PC-3 (cell line): ENCODE data around the gene NNAT. TPM values are rescaled to one million over a fixed set of nuclear protein-coding genes. Genes with fewer than 3 reads are reported as not detected.

Source experiments
- ATAC-seq: fragments of 200-7000 bp; cut with Tn5 transposase; 2 replicates; pipeline ENCODE4 v1.9.1; 2020; ENCODE audit warnings: mild to moderate bottlenecking, moderate library complexity
- BruUV-seq: library from RNA; stranded (reverse); fragments of 400-500 nt; replicated peaks from 2 replicates; lab custom pipeline; 2021; lab: Mats Ljungman, UMichigan
- CTCF ChIA-PET: fragments of 300-600 bp; sonication (Branson Sonifier 250); formaldehyde crosslinking; loops from one replicate; lab custom pipeline; 2022; ENCODE audit warnings: antibody characterized with exemption; lab: Charles Lee
- POLR2A ChIA-PET: fragments of 300-600 bp; sonication (Branson Sonifier 250); formaldehyde crosslinking; loops from one replicate; lab custom pipeline; 2022; ENCODE audit warnings: antibody characterized with exemption; ENCODE audit not compliant: unreplicated experiment; lab: Charles Lee
- DNase-seq: peaks from one replicate; pipeline ENCODE4 v3.0.0-alpha.2; 2015
- H2AFZ ChIP-seq: fragments of 300-600 bp; sonication (generic); 2 replicates; pipeline ENCODE4 v1.6.0; 2016; ENCODE audit warnings: antibody characterized with exemption, low read length
- H3F3A ChIP-seq: fragments of 300-600 bp; sonication (generic); one replicate; pipeline ENCODE4 v1.6.0; 2017; ENCODE audit warnings: antibody characterized with exemption, low read length, control low read depth, mild to moderate bottlenecking; ENCODE audit not compliant: unreplicated experiment
- H3K27ac ChIP-seq: fragments of 300-600 bp; sonication (generic); 2 replicates; pipeline ENCODE4 v1.5.1; 2016; ENCODE audit warnings: mild to moderate bottlenecking, low read length
- H3K27me3 ChIP-seq: fragments of 300-600 bp; sonication (generic); 2 replicates; pipeline ENCODE4 v1.6.1; 2016; ENCODE audit warnings: low read length, mixed read lengths
- H3K36me3 ChIP-seq: fragments of 300-600 bp; sonication (generic); 2 replicates; pipeline ENCODE4 v1.6.1; 2016; ENCODE audit warnings: low read depth, mixed run types, low read length, mixed read lengths
- H3K4me1 ChIP-seq: fragments of 300-600 bp; sonication (generic); 2 replicates; pipeline ENCODE4 v1.5.1; 2016; ENCODE audit warnings: low read length; ENCODE audit not compliant: insufficient read depth
- H3K4me2 ChIP-seq: fragments of 300-600 bp; sonication (generic); 2 replicates; pipeline ENCODE4 v1.6.0; 2016; ENCODE audit warnings: low read length
- H3K4me3 ChIP-seq: fragments of 300-600 bp; sonication (generic); 2 replicates; pipeline ENCODE4 v1.5.1; 2016; ENCODE audit warnings: mild to moderate bottlenecking, low read length, mixed read lengths
- H3K79me2 ChIP-seq: fragments of 300-600 bp; sonication (generic); 2 replicates; pipeline ENCODE4 v1.6.1; 2017; ENCODE audit warnings: low read length, mixed read lengths
- H3K9ac ChIP-seq: fragments of 300-600 bp; sonication (generic); 2 replicates; pipeline ENCODE4 v1.6.0; 2016; ENCODE audit warnings: mild to moderate bottlenecking, low read length
- H3K9me2 ChIP-seq: fragments of 300-600 bp; sonication (generic); replicated peaks from 2 replicates; pipeline ENCODE4 v1.6.1; 2016; ENCODE audit warnings: mixed run types, low read length, mixed read lengths
- H3K9me3 ChIP-seq: fragments of 300-600 bp; sonication (generic); 2 replicates; pipeline ENCODE4 v1.6.1; 2016; ENCODE audit warnings: low read length, mixed read lengths
- H4K20me1 ChIP-seq: fragments of 300-600 bp; sonication (generic); 2 replicates; pipeline ENCODE4 v1.6.1; 2016; ENCODE audit warnings: low read length, mixed read lengths
- EZH2 ChIP-seq: fragments of 300-600 bp; sonication (generic); IDR thresholded peaks from one replicate; pipeline ENCODE4 v1.6.1; 2017; ENCODE audit warnings: antibody characterized with exemption, mild to moderate bottlenecking, low read length; ENCODE audit not compliant: unreplicated experiment
- EZH2phosphoT487 ChIP-seq: fragments of 300-600 bp; sonication (generic); IDR thresholded peaks from 2 replicates; pipeline ENCODE4 v1.6.1; 2018; ENCODE audit warnings: mild to moderate bottlenecking, antibody characterized with exemption, low read length, borderline replicate concordance
- intact Hi-C: fragments of 100-400 bp; cut with micrococcal nuclease; formaldehyde crosslinking; loops from 2 replicates; pipeline ENCODE4 v1.9.0; 2023
- total RNA-seq: library from RNA; depleted of rRNA; stranded (reverse); fragments of >200 nt; gene quantifications from 2 replicates; pipeline ENCODE4 v1.2.3, GENCODE V29; 2014
- TF ChIP-seq, protein P1 (sequence below): fragments of 300-600 bp; sonication (generic); conservative IDR thresholded peaks from 2 replicates; pipeline ENCODE4 v1.5.1; 2017; ENCODE audit warnings: antibody characterized with exemption, low read depth, mild to moderate bottlenecking, low read length

The NNAT gene
- total RNA-seq, 1 experiment from 2014 or later, result not detected

GRCh38 chr20:37567331-37567665 is 46.2 kb downstream of the NNAT start:
- no TSS peak for BruUV-seq
- TF ChIP-seq EZH2phosphoT487 (no peak), EZH2 (no peak)
- TF ChIP-seq, protein P1, sequence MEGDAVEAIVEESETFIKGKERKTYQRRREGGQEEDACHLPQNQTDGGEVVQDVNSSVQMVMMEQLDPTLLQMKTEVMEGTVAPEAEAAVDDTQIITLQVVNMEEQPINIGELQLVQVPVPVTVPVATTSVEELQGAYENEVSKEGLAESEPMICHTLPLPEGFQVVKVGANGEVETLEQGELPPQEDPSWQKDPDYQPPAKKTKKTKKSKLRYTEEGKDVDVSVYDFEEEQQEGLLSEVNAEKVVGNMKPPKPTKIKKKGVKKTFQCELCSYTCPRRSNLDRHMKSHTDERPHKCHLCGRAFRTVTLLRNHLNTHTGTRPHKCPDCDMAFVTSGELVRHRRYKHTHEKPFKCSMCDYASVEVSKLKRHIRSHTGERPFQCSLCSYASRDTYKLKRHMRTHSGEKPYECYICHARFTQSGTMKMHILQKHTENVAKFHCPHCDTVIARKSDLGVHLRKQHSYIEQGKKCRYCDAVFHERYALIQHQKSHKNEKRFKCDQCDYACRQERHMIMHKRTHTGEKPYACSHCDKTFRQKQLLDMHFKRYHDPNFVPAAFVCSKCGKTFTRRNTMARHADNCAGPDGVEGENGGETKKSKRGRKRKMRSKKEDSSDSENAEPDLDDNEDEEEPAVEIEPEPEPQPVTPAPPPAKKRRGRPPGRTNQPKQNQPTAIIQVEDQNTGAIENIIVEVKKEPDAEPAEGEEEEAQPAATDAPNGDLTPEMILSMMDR, result no peak
- H3K4me2 ChIP-seq, result no peak overlapping the region
- ATAC-seq, result no peak
- no peak overlapping the region for H3K9ac ChIP-seq
- no peak overlapping the region for H2AFZ ChIP-seq
- H3K79me2 ChIP-seq, result no peaks in the 10 kb centered on the region
- no peaks in the 10 kb centered on the region for H3K9me3 ChIP-seq
- H3K9me2 ChIP-seq, result no peaks in the 10 kb centered on the region
- ChIA-PET CTCF (no interaction called here), POLR2A (no interaction called here)
- DNase-seq, result no peak
- no peaks in the 10 kb centered on the region for H3F3A ChIP-seq
- no peaks in the 10 kb centered on the region for H4K20me1 ChIP-seq
- peaks cover 7% of the 10 kb centered on the region; the same call in 1 of the 2 replicates for H3K4me1 ChIP-seq
- H3K4me3 ChIP-seq, result no peak overlapping the region
- H3K27me3 ChIP-seq, result peaks cover 34% of the 10 kb centered on the region; the same call in 1 of the 2 replicates
- H3K36me3 ChIP-seq, result no peaks in the 10 kb centered on the region
- intact Hi-C loops, result loop anchor here (5.0 to 10.0 kb wide), 2 partner anchors 425 to 488 kb away; no protein-coding TSS in a partner anchor
- H3K27ac ChIP-seq, result no peak overlapping the region

DNA sequence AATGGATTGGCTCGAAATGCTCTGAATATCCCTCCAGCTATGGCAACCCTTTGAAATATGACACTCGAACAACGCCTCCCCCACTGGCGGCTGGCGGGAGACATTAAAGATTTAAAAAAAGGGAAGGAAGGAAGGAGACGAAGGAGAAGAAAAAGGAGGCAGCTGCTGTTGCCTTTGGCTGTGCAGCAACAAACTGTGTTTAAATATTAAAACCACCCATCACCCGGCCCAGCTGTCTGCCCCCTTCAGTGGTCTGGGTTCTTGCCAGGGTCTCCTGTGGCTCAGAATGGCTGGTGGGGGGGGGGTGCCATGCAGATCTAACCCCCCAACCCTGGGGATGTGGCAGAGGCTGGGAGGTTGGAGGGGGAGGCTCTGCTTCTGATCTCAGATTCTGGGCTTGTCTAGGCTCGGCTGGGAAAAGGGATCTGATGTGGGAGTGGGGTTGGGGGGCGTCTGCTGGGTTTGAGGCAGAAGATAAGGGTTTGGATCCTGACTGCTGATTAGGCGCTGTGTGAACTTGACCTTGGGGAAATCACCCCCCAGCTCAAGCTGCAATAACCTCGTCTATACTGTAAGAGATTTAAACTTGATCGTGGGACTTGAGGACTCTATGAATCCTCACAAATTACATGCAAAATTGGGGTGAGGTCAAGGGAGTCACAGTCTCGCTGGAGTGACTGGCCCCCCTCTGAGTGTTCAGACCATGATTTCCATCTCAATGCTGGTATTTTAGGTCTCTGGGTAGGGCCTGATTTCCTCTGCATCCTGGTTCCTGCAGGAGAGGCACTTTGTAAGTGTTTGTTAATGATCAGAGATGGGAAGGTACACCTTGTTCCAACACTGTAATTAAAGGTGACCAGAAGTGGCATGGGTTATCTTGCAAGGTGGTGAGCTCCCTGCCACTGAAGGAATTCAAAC is 46.9 kb downstream of the NNAT start:
- no peak for TF ChIP-seq EZH2phosphoT487
- TF ChIP-seq EZH2, result no peak
- TF ChIP-seq, protein P1, result no peak
- Histone ChIP-seq H4K20me1 (no peaks in the 10 kb centered on the region), H3K4me2 (0 out of 2 replicates have a peak overlapping the region, but pooled peaks have one; percentile 26), H3K4me1 (peaks cover 7% of the 10 kb centered on the region; the same call in 1 of the 2 replicates), H3K9me3 (no peaks in the 10 kb centered on the region), H3K27ac (no peak overlapping the region), H3K4me3 (no peak overlapping the region), H2AFZ (no peak overlapping the region), H3K9ac (no peak overlapping the region), H3K79me2 (no peaks in the 10 kb centered on the region), H3K36me3 (no peaks in the 10 kb centered on the region), H3F3A (no peaks in the 10 kb centered on the region), H3K9me2 (no peaks in the 10 kb centered on the region), H3K27me3 (peaks cover 34% of the 10 kb centered on the region; the same call in 1 of the 2 replicates)
- ATAC-seq (no peak), DNase-seq (peak; percentile 27)
- ChIA-PET CTCF (no interaction called here), POLR2A (no interaction called here)
- intact Hi-C loops, result loop anchor here (5.0 to 10.0 kb wide), 2 partner anchors 424 to 487 kb away; no protein-coding TSS in a partner anchor
- BruUV-seq, result no TSS peak

DNA sequence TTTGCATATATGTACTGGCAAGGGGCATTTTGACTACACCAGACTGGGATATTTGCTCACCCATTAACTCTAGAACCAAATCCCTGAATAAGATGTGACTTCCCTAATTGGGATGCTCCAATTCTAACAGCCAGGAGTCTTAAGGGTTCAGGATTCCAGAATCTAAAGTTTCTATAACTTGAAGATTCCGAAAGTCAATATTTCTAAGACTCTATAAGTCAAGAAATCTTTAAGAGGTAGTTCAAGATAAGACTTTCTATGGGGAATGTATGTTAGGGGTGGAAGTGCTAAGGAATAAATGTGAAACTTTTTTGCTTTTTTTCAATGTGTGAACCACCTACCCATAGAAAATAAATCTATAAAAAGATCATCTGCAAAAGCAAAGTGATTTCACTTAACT is 49.4 kb downstream of the NNAT start:
- no peak for TF ChIP-seq EZH2phosphoT487
- TF ChIP-seq, protein P1, result no peak
- no peak for TF ChIP-seq EZH2

More for the DNA sequence above, 49.4 kb downstream of the NNAT start:
- peaks cover 4% of the 10 kb centered on the region; the same call in 1 of the 2 replicates for H3K4me1 ChIP-seq
- H2AFZ ChIP-seq, result no peak overlapping the region
- intact Hi-C loops, result no loop called here
- no peaks in the 10 kb centered on the region for H3K36me3 ChIP-seq
- no peak overlapping the region for H3K27ac ChIP-seq
- H3K27me3 ChIP-seq, result peaks cover 34% of the 10 kb centered on the region; the same call in 1 of the 2 replicates
- no peak for ATAC-seq
- BruUV-seq, result no TSS peak
- no peaks in the 10 kb centered on the region for H3K9me3 ChIP-seq
- no peak overlapping the region for H3K4me2 ChIP-seq
- DNase-seq, result no peak
- H3K9me2 ChIP-seq, result no peaks in the 10 kb centered on the region
- CTCF ChIA-PET, result no interaction called here
- H3K9ac ChIP-seq, result no peak overlapping the region
- H4K20me1 ChIP-seq, result no peaks in the 10 kb centered on the region
- H3K4me3 ChIP-seq, result no peak overlapping the region
- H3F3A ChIP-seq, result no peaks in the 10 kb centered on the region
- POLR2A ChIA-PET, result no interaction called here
- no peaks in the 10 kb centered on the region for H3K79me2 ChIP-seq
